WTC11 (cell line): Measurements from ENCODE around the gene VIM.

Source experiments
- ATF2 ChIP-seq: sonication (generic); formaldehyde crosslinking; IDR thresholded peaks from 2 replicates; pipeline ENCODE4 v1.8.1; 2022; ENCODE audit warnings: low read depth, missing genetic modification reagents, borderline replicate concordance
- NR2C2 ChIP-seq: sonication (generic); formaldehyde crosslinking; IDR thresholded peaks from 2 replicates; pipeline ENCODE4 v1.8.0; 2022; ENCODE audit warnings: mild to moderate bottlenecking, missing genetic modification reagents
- RORB ChIP-seq: fragments of 250-450 bp; sonication (Bioruptor Pico); IDR thresholded peaks from 2 replicates; pipeline ENCODE4 v1.9.0; 2021; ENCODE audit warnings: mild to moderate bottlenecking
- SP1 ChIP-seq: sonication (generic); formaldehyde crosslinking; conservative IDR thresholded peaks from 2 replicates; pipeline ENCODE4 v1.8.1; 2022; ENCODE audit warnings: missing genetic modification reagents
- TCF7 ChIP-seq: sonication (generic); formaldehyde crosslinking; IDR thresholded peaks from 2 replicates; pipeline ENCODE4 v1.8.0; 2022; ENCODE audit warnings: mild to moderate bottlenecking, low read depth, missing genetic modification reagents, moderate library complexity
- ZBTB21 ChIP-seq: sonication (generic); formaldehyde crosslinking; IDR thresholded peaks from 2 replicates; pipeline ENCODE4 v1.8.1; 2023; ENCODE audit warnings: mild to moderate bottlenecking, missing genetic modification reagents, borderline replicate concordance
- TF ChIP-seq, protein P1 (sequence below): sonication (generic); formaldehyde crosslinking; IDR thresholded peaks from 2 replicates; pipeline ENCODE4 v1.8.1; 2023; ENCODE audit warnings: mild to moderate bottlenecking, missing genetic modification reagents, borderline replicate concordance
- TF ChIP-seq, protein P2 (sequence below): sonication (generic); formaldehyde crosslinking; IDR thresholded peaks from 2 replicates; pipeline ENCODE4 v1.8.0; 2022; ENCODE audit warnings: mild to moderate bottlenecking, missing genetic modification reagents
- TF ChIP-seq, protein P3 (sequence below): fragments of 200-600 bp; IDR thresholded peaks from 2 replicates; pipeline ENCODE4 v1.8.0; 2022; ENCODE audit warnings: antibody characterized with exemption
- TF ChIP-seq, protein P4 (sequence below): sonication (generic); formaldehyde crosslinking; conservative IDR thresholded peaks from 2 replicates; pipeline ENCODE4 v1.8.1; 2022; ENCODE audit warnings: mild to moderate bottlenecking, missing genetic modification reagents
- TF ChIP-seq, protein P5 (sequence below): sonication (generic); formaldehyde crosslinking; IDR thresholded peaks from 2 replicates; pipeline ENCODE4 v1.8.0; 2022; ENCODE audit warnings: mild to moderate bottlenecking, missing genetic modification reagents
- TF ChIP-seq, protein P6 (sequence below): sonication (generic); formaldehyde crosslinking; IDR thresholded peaks from 2 replicates; pipeline ENCODE4 v1.8.1; 2023; ENCODE audit warnings: mild to moderate bottlenecking, moderate library complexity, missing genetic modification reagents
- TF ChIP-seq, protein P7 (sequence below): sonication (generic); formaldehyde crosslinking; IDR thresholded peaks from 2 replicates; pipeline ENCODE4 v1.8.1; 2023; ENCODE audit warnings: mild to moderate bottlenecking, missing genetic modification reagents, moderate library complexity

- TF ChIP-seq, protein P1, sequence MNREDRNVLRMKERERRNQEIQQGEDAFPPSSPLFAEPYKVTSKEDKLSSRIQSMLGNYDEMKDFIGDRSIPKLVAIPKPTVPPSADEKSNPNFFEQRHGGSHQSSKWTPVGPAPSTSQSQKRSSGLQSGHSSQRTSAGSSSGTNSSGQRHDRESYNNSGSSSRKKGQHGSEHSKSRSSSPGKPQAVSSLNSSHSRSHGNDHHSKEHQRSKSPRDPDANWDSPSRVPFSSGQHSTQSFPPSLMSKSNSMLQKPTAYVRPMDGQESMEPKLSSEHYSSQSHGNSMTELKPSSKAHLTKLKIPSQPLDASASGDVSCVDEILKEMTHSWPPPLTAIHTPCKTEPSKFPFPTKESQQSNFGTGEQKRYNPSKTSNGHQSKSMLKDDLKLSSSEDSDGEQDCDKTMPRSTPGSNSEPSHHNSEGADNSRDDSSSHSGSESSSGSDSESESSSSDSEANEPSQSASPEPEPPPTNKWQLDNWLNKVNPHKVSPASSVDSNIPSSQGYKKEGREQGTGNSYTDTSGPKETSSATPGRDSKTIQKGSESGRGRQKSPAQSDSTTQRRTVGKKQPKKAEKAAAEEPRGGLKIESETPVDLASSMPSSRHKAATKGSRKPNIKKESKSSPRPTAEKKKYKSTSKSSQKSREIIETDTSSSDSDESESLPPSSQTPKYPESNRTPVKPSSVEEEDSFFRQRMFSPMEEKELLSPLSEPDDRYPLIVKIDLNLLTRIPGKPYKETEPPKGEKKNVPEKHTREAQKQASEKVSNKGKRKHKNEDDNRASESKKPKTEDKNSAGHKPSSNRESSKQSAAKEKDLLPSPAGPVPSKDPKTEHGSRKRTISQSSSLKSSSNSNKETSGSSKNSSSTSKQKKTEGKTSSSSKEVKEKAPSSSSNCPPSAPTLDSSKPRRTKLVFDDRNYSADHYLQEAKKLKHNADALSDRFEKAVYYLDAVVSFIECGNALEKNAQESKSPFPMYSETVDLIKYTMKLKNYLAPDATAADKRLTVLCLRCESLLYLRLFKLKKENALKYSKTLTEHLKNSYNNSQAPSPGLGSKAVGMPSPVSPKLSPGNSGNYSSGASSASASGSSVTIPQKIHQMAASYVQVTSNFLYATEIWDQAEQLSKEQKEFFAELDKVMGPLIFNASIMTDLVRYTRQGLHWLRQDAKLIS = no peak
- no peak for TF ChIP-seq SP1 (CRISPR knock-in tag)
- TF ChIP-seq NR2C2 (CRISPR knock-in tag) = no peak
- no peak for TF ChIP-seq RORB
- TF ChIP-seq, protein P2, sequence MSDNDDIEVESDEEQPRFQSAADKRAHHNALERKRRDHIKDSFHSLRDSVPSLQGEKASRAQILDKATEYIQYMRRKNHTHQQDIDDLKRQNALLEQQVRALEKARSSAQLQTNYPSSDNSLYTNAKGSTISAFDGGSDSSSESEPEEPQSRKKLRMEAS (CRISPR knock-in tag) = no peak
- TF ChIP-seq TCF7 (CRISPR knock-in tag) = no peak
- TF ChIP-seq, protein P3, sequence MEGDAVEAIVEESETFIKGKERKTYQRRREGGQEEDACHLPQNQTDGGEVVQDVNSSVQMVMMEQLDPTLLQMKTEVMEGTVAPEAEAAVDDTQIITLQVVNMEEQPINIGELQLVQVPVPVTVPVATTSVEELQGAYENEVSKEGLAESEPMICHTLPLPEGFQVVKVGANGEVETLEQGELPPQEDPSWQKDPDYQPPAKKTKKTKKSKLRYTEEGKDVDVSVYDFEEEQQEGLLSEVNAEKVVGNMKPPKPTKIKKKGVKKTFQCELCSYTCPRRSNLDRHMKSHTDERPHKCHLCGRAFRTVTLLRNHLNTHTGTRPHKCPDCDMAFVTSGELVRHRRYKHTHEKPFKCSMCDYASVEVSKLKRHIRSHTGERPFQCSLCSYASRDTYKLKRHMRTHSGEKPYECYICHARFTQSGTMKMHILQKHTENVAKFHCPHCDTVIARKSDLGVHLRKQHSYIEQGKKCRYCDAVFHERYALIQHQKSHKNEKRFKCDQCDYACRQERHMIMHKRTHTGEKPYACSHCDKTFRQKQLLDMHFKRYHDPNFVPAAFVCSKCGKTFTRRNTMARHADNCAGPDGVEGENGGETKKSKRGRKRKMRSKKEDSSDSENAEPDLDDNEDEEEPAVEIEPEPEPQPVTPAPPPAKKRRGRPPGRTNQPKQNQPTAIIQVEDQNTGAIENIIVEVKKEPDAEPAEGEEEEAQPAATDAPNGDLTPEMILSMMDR = no peak
- TF ChIP-seq ZBTB21 (CRISPR knock-in tag) = no peak
- TF ChIP-seq, protein P4, sequence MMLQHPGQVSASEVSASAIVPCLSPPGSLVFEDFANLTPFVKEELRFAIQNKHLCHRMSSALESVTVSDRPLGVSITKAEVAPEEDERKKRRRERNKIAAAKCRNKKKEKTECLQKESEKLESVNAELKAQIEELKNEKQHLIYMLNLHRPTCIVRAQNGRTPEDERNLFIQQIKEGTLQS (CRISPR knock-in tag) = no peak
- TF ChIP-seq ATF2 = no peak
- TF ChIP-seq, protein P5, sequence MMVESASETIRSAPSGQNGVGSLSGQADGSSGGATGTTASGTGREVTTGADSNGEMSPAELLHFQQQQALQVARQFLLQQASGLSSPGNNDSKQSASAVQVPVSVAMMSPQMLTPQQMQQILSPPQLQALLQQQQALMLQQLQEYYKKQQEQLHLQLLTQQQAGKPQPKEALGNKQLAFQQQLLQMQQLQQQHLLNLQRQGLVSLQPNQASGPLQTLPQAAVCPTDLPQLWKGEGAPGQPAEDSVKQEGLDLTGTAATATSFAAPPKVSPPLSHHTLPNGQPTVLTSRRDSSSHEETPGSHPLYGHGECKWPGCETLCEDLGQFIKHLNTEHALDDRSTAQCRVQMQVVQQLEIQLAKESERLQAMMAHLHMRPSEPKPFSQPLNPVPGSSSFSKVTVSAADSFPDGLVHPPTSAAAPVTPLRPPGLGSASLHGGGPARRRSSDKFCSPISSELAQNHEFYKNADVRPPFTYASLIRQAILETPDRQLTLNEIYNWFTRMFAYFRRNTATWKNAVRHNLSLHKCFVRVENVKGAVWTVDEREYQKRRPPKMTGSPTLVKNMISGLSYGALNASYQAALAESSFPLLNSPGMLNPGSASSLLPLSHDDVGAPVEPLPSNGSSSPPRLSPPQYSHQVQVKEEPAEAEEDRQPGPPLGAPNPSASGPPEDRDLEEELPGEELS (CRISPR knock-in tag) = no peak
- TF ChIP-seq, protein P6, sequence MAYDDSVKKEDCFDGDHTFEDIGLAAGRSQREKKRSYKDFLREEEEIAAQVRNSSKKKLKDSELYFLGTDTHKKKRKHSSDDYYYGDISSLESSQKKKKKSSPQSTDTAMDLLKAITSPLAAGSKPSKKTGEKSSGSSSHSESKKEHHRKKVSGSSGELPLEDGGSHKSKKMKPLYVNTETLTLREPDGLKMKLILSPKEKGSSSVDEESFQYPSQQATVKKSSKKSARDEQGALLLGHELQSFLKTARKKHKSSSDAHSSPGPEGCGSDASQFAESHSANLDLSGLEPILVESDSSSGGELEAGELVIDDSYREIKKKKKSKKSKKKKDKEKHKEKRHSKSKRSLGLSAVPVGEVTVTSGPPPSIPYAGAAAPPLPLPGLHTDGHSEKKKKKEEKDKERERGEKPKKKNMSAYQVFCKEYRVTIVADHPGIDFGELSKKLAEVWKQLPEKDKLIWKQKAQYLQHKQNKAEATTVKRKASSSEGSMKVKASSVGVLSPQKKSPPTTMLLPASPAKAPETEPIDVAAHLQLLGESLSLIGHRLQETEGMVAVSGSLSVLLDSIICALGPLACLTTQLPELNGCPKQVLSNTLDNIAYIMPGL (CRISPR knock-in tag) = no peak
- TF ChIP-seq, protein P7, sequence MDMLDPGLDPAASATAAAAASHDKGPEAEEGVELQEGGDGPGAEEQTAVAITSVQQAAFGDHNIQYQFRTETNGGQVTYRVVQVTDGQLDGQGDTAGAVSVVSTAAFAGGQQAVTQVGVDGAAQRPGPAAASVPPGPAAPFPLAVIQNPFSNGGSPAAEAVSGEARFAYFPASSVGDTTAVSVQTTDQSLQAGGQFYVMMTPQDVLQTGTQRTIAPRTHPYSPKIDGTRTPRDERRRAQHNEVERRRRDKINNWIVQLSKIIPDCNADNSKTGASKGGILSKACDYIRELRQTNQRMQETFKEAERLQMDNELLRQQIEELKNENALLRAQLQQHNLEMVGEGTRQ (CRISPR knock-in tag) = no peak
Measured at GRCh38 chr10:17222329-17222728, 5.7 kb upstream of the VIM start.
